Activated CD4-positive, alpha-beta T cell treated with anti-CD3 and anti-CD28 coated beads, Interleukin-2, amount 50 U/mL, for 4 hours (primary cell): ENCODE data around the gene MYO1A.

ENCODE experiments used
- DNase-seq, 2 experiments: peaks; one replicate each; pipeline ENCODE4 v3.0.0-alpha.2; 2020

MYO1A gene

GRCh38 chr12:57049890-57050289 is at the start of gene MYO1A:
Gene MYO1A, minus strand, starts transcription at chr12:57050129. Its CDS starts 1,806 bp downstream, at chr12:57048323.
- DNase-seq, result no peak

- DNase-seq, result no peak
Observed at GRCh38 chr12:57099047-57099714, 49.3 kb upstream of the MYO1A start.

- DNase-seq, result no peak
Observed at GRCh38 chr12:57098546-57098945, 48.6 kb upstream of the MYO1A start.

GRCh38 chr12:57097554-57097835 is 47.6 kb upstream of the MYO1A start:
- DNase-seq, result no peak

- no peak for DNase-seq
Observed at GRCh38 chr12:57096748-57097553, 47.0 kb upstream of the MYO1A start.

- DNase-seq, result no peak
Observed at GRCh38 chr12:57096099-57096572, 46.2 kb upstream of the MYO1A start.

GRCh38 chr12:57095440-57095839 is 45.5 kb upstream of the MYO1A start:
- DNase-seq, result no peak

GRCh38 chr12:57094208-57095160 is 44.6 kb upstream of the MYO1A start:
- DNase-seq, result no peak

- DNase-seq, result peak; percentile 76 to 83
Observed at GRCh38 chr12:57093415-57094207, 43.7 kb upstream of the MYO1A start.

- DNase-seq, result no peak
Observed at GRCh38 chr12:57092876-57093414, 43.0 kb upstream of the MYO1A start.

GRCh38 chr12:57092529-57092862 is 42.6 kb upstream of the MYO1A start:
- no peak for DNase-seq

GRCh38 chr12:57091638-57092528 is 42.0 kb upstream of the MYO1A start:
- DNase-seq, result no peak

- DNase-seq, result no peak
Observed at GRCh38 chr12:57090924-57091637, 41.2 kb upstream of the MYO1A start.

GRCh38 chr12:57090490-57090889 is 40.6 kb upstream of the MYO1A start:
- no peak for DNase-seq

- DNase-seq, result peak; percentile 50 to 56
Observed at GRCh38 chr12:57089271-57090245, 39.6 kb upstream of the MYO1A start.

- peak; percentile 88 to 89 for DNase-seq
Observed at GRCh38 chr12:57088354-57089270, 38.7 kb upstream of the MYO1A start, which contains the start of gene NAB2. Gene NAB2, plus strand, starts transcription at chr12:57089114. Its CDS starts 158 bp downstream, at chr12:57089272.

GRCh38 chr12:57087691-57088353 is 37.9 kb upstream of the MYO1A start:
- DNase-seq, result peak; percentile 81 to 86
